ENCODE measurements around the gene TTLL11.

DNA sequence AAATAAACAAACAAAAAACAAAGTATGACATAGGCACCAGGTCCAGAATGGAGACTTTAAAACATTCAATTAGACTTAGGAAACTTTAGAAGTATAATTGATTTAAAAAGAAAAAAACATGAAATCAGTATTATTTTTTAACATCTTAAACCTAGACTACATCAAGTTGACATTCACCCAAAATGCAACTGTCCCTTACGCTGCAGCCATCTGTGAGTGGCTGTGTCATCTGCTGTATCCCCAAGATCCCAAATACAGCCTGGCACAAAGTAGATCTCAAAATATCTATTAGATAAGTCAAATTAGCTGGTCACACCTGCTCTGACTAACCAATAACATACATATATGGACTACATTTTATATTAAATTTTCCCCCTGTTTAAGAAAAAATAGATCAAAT, 7.8 kb downstream of the TTLL11 start:
- TF ChIP-seq CTCF (IDR thresholded peaks at IDR 0.05), result no peak
- no peak for TF ChIP-seq POLR2A (IDR thresholded peaks at IDR 0.05)
- no peak for TF ChIP-seq EP300 (IDR thresholded peaks at IDR 0.05)
- no peak for TF ChIP-seq POLR2AphosphoS5 (IDR thresholded peaks at IDR 0.05)

All from upper lobe of left lung (tissue), 4 donors.